ENCODE results near the gene TAF4. TPM values are rescaled to one million over a fixed set of nuclear protein-coding genes. Genes with fewer than 3 reads are reported as not detected.
"Not testable (repeated sequence)": the region's sequence is repeated elsewhere in the genome, so short reads cannot be mapped to it uniquely, and the experiment has no call there.

The TAF4 gene
- total RNA-seq, 4 donors from 2014 or later, result 18.0 to 31.8 (median 25.8) TPM

DNA sequence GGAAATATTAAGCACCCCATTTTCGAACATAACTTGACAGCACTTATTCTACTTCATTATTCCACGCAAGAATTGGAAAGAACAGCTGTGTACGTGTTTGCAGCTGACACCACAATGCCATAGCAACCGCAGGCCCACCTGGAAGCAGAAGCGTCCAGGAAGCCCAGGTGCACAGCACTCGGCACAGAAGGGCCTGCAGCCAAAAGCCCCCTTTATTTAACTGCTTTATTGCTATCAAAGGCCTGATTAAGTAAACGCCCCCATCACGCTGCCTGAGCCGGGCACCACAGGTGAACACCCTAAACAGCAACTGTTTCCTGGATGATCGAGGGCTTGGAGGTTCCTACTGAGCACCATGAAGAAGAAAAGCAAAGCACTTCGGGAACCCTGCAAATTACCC is 6.3 kb downstream of the TAF4 start:
- Histone ChIP-seq H3K27ac (no peak overlapping the region), H3K36me3 (peaks cover 4% of the 10 kb centered on the region), H3K27me3 (no peaks in the 10 kb centered on the region), H3K9me3 (no peaks in the 10 kb centered on the region), H3K4me3 (no peak overlapping the region), H3K4me1 (peaks cover 19% of the 10 kb centered on the region)
- 88% methylated on average over 11 of the region's 11 CpGs for WGBS
- DNase-seq (ENCODE audit: low spot score in 2 of 2), result no peak
- TF ChIP-seq, protein P1, sequence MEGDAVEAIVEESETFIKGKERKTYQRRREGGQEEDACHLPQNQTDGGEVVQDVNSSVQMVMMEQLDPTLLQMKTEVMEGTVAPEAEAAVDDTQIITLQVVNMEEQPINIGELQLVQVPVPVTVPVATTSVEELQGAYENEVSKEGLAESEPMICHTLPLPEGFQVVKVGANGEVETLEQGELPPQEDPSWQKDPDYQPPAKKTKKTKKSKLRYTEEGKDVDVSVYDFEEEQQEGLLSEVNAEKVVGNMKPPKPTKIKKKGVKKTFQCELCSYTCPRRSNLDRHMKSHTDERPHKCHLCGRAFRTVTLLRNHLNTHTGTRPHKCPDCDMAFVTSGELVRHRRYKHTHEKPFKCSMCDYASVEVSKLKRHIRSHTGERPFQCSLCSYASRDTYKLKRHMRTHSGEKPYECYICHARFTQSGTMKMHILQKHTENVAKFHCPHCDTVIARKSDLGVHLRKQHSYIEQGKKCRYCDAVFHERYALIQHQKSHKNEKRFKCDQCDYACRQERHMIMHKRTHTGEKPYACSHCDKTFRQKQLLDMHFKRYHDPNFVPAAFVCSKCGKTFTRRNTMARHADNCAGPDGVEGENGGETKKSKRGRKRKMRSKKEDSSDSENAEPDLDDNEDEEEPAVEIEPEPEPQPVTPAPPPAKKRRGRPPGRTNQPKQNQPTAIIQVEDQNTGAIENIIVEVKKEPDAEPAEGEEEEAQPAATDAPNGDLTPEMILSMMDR (IDR thresholded peaks at IDR 0.05), result no peak
- TF ChIP-seq POLR2AphosphoS5 (IDR thresholded peaks at IDR 0.05) (no peak), EP300 (IDR thresholded peaks at IDR 0.05) (no peak), POLR2A (IDR thresholded peaks at IDR 0.05) (no peak)

DNA sequence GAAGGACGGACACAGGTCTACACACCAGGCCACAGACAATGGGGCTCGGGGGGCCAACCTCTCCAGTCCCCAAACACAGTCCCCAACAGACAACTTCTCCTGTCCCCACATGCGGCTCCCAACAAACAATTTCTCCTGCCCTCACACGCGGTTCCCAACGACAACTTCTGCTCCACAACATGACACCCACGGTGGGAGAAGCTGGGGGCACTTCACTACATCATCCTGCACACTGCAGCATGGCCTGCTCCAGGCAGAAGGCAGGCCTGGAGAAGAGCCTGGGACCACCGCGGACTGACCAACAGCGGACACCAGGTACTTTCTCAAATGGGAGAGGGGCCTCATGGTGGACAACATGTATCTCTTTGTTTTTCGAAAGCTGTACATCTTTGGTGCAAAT is 6.7 kb downstream of the TAF4 start:
- no peak overlapping the region for H3K27ac ChIP-seq
- DNase-seq (ENCODE audit: low spot score in 2 of 2), result no peak
- peaks cover 4% of the 10 kb centered on the region for H3K36me3 ChIP-seq
- H3K27me3 ChIP-seq, result no peaks in the 10 kb centered on the region
- peaks cover 14% of the 10 kb centered on the region for H3K4me1 ChIP-seq
- H3K9me3 ChIP-seq, result no peaks in the 10 kb centered on the region
- no peak for TF ChIP-seq POLR2AphosphoS5 (IDR thresholded peaks at IDR 0.05)
- TF ChIP-seq, protein P1 (IDR thresholded peaks at IDR 0.05), result no peak
- TF ChIP-seq EP300 (IDR thresholded peaks at IDR 0.05), result no peak
- TF ChIP-seq POLR2A (IDR thresholded peaks at IDR 0.05), result no peak
- no peak overlapping the region for H3K4me3 ChIP-seq
- 94% methylated on average over 9 of the region's 11 CpGs for WGBS

DNA sequence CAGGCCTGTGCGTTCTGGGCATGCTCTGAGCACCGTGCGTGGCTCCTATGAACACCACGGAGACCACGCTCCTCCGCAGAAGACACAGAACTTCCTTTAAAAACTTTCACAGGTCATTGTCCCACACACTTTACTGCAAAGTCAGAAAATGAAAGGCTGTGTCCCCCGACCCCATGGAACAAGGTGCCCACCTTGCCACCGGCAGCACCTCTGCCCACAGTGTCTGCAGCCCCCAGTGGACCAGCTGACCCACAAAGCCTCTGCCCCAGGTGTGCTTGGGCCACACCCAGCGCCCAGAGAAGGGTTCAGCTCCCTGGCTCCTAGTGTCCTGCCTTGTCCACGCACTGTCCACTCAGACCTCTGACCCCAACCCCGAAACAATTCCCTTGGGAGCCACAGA is 8.7 kb downstream of the TAF4 start:
- Histone ChIP-seq H3K36me3 (peaks cover 8% of the 10 kb centered on the region), H3K27ac (no peak overlapping the region), H3K4me3 (no peak overlapping the region), H3K27me3 (no peaks in the 10 kb centered on the region), H3K9me3 (no peaks in the 10 kb centered on the region), H3K4me1 (no peaks in the 10 kb centered on the region)
- 89% methylated on average over 11 of the region's 11 CpGs for WGBS
- TF ChIP-seq, protein P1 (IDR thresholded peaks at IDR 0.05), result no peak
- TF ChIP-seq EP300 (IDR thresholded peaks at IDR 0.05) (no peak), POLR2A (IDR thresholded peaks at IDR 0.05) (no peak), POLR2AphosphoS5 (IDR thresholded peaks at IDR 0.05) (no peak)
- DNase-seq (ENCODE audit: low spot score in 2 of 2), result no peak

DNA sequence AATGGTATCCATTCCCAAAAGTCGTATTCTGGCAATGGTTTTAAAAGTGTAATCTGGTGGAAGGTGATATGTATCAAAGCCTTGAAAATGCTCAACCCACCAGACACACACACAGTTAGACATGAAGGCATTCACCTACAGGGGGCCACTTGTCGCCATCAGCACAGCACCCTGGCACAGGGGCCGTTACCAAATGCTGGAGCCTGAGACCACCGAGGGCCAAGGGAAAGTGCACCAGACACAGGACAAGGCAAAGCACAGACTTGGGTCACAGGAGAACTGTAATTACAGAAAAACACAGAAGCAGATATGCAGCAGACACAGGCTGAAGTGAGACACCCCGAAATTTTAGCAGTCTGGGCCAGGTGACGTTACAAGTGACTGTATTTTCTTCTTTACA is 9.3 kb downstream of the TAF4 start:
- TF ChIP-seq EP300 (IDR thresholded peaks at IDR 0.05) (no peak), POLR2A (IDR thresholded peaks at IDR 0.05) (no peak)
- no peaks in the 10 kb centered on the region for H3K27me3 ChIP-seq
- no peak for DNase-seq (ENCODE audit: low spot score in 2 of 2)
- H3K9me3 ChIP-seq, result no peaks in the 10 kb centered on the region
- WGBS, result 94% methylated on average over 6 of the region's 6 CpGs
- peaks cover 8% of the 10 kb centered on the region for H3K36me3 ChIP-seq
- no peaks in the 10 kb centered on the region for H3K4me1 ChIP-seq
- no peak overlapping the region for H3K27ac ChIP-seq
- no peak overlapping the region for H3K4me3 ChIP-seq

DNA sequence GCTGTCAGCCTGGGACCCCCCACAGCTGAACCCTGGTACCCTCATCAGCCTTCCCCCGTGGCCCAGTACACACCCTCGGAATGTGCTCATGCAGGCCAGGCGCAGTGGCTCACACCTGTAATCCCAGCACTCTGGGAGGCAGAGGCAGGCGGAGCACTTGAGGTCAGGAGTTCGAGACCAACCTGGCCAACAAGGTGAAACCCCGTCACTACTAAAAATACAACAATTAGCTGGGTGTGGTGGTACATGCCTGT is 9.9 kb downstream of the TAF4 start:
- not testable (repeated sequence) for H3K4me3 ChIP-seq; H3K36me3 ChIP-seq; H3K27ac ChIP-seq; DNase-seq (ENCODE audit: low spot score in 2 of 2); H3K4me1 ChIP-seq; H3K9me3 ChIP-seq; H3K27me3 ChIP-seq
- WGBS, result 85% methylated on average over 6 of the region's 6 CpGs

DNA sequence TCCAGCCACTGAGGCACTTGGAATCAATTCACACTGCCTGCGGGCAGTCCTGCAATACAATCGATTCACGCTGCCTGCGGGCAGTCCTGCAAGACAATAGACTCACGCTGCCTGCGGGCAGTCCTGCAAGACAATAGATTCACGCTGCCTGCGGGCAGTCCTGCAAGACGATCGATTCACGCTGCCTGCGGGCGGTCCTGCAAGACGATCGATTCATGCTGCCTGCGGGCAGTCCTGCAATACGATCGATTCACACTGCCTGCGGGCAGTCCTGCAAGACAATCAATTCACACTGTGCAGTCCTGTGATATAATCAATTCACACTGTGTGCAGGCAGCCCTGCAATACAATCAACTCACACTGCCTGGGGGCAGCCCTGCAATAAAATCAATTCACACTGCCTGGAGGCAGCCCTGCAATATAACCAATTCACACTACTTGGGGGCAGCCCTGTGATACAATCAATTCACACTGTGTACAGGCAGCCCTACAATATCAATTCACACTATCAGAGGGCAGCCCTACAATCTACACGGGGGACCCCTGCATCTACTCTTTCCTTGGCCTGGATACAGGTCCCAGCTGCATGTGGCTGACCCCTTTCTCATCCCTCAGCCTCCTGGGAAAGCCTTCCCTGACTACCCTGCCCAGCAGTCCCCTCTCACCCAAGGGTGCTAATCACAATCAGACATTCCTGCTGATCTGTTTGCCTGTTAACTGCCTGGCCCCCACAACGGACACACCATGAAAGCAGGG is 10.4 kb downstream of the TAF4 start:
- TF ChIP-seq POLR2A (IDR thresholded peaks at IDR 0.05), result no peak
- TF ChIP-seq, protein P1 (IDR thresholded peaks at IDR 0.05), result no peak
- TF ChIP-seq EP300 (IDR thresholded peaks at IDR 0.05), result no peak
- TF ChIP-seq POLR2AphosphoS5 (IDR thresholded peaks at IDR 0.05), result no peak
- no peak for DNase-seq (ENCODE audit: low spot score in 2 of 2)

More for the DNA sequence above, 10.4 kb downstream of the TAF4 start:
- no peaks in the 10 kb centered on the region for H3K4me1 ChIP-seq
- no peak overlapping the region for H3K4me3 ChIP-seq
- no peaks in the 10 kb centered on the region for H3K27me3 ChIP-seq
- no peaks in the 10 kb centered on the region for H3K9me3 ChIP-seq
- no peak overlapping the region for H3K27ac ChIP-seq
- H3K36me3 ChIP-seq, result peaks cover 8% of the 10 kb centered on the region
- WGBS, result 96% methylated on average over 21 of the region's 21 CpGs
